ENCODE measurements around the gene KRTAP10-3. TPM values are rescaled to one million over a fixed set of nuclear protein-coding genes. Genes with fewer than 3 reads are reported as not detected.

Gene KRTAP10-3, protein sequence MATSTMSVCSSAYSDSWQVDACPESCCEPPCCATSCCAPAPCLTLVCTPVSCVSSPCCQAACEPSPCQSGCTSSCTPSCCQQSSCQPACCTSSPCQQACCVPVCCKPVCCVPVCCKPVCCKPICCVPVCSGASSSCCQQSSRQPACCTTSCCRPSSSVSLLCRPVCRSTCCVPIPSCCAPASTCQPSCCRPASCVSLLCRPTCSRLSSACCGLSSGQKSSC
- not detected for total RNA-seq

DNA sequence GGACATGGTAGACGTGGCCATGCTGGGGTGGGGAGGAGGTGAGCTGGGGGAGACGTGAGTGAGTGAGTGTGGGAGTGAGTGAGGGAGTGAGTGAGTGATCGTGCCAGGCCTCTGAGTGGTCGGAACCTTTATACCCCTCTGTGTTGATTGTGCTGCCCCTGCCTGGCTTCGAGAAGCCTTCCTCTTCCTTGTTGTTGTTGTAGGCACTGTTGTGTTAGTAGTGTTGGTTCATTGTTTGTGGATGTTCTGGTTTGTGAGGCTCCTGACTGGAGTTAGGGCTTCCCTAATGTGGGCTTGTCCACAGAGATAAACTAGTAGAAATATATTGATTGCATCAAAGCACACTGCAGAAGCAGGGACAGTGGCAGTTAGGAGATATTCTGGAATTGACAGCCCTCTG, at the start of gene KRTAP10-3:
TSS of gene KRTAP10-3 (minus strand) at position 101 of the 400 bp plus-strand sequence. CDS start at position 21, 80 bp downstream.
- no peak for ATAC-seq
- TF ChIP-seq, protein P1, sequence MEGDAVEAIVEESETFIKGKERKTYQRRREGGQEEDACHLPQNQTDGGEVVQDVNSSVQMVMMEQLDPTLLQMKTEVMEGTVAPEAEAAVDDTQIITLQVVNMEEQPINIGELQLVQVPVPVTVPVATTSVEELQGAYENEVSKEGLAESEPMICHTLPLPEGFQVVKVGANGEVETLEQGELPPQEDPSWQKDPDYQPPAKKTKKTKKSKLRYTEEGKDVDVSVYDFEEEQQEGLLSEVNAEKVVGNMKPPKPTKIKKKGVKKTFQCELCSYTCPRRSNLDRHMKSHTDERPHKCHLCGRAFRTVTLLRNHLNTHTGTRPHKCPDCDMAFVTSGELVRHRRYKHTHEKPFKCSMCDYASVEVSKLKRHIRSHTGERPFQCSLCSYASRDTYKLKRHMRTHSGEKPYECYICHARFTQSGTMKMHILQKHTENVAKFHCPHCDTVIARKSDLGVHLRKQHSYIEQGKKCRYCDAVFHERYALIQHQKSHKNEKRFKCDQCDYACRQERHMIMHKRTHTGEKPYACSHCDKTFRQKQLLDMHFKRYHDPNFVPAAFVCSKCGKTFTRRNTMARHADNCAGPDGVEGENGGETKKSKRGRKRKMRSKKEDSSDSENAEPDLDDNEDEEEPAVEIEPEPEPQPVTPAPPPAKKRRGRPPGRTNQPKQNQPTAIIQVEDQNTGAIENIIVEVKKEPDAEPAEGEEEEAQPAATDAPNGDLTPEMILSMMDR (IDR thresholded peaks at IDR 0.05) = no peak
- TF ChIP-seq POLR2A (IDR thresholded peaks at IDR 0.05) = no peak
- no peak for DNase-seq

DNA sequence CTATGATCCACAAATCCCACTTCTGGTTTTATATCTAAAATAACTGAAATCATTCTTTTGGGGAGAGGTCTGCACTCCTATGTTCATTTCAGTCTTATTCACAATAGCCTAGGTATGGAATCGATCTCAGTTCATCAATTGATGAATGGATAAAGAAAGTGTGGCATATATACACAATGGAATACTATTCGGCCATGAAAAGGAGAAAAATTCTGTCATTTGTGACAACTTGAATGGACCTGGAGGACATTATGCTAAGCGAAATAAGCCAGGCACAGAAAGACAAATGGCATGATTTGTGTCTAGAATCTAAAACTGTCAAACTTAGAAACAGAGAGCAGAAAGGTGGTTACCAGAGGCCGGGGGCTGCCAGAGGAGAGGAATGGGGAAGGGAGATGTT, 47.9 kb upstream of the KRTAP10-3 start:
- H3K36me3 ChIP-seq (replicated peaks in 1 of 2; ENCODE audit: insufficient read depth in 1 of 2, low read depth in 2 of 2) = no peaks in the 10 kb centered on the region
- H3K9me3 ChIP-seq = peaks cover 0 to 22% (median 0%) of the 10 kb centered on the region in 3 donors
- 57 to 62% methylated on average over 4 of the region's 4 CpGs for WGBS, 2 donors
- ATAC-seq (no peak), DNase-seq (no peak)
- H3K4me3 ChIP-seq = no peak overlapping the region
- TF ChIP-seq POLR2A (IDR thresholded peaks at IDR 0.05) = no peak
- TF ChIP-seq, protein P1 (IDR thresholded peaks at IDR 0.05) = no peak
- H3K4me1 ChIP-seq = no peaks in the 10 kb centered on the region
- intact Hi-C loops (cut with DNase I) = no loop called here
- H3K27me3 ChIP-seq = no peaks in the 10 kb centered on the region
- H3K27ac ChIP-seq = no peak overlapping the region

More for the DNA sequence above, at the start of gene KRTAP10-3:
- Histone ChIP-seq H3K27me3 (no peaks in the 10 kb centered on the region), H3K4me3 (no peak within 1 kb of the TSS), H3K36me3 (replicated peaks in 1 of 2; ENCODE audit: insufficient read depth in 1 of 2, low read depth in 2 of 2) (no peaks in the 10 kb centered on the region), H3K9me3 (no peaks in the 10 kb centered on the region), H3K4me1 (no peaks in the 10 kb centered on the region), H3K27ac (no peak within 1 kb of the TSS)
- intact Hi-C loops (cut with DNase I) = no loop called here
- WGBS, 2 donors = 50 to 53% methylated on average over 4 to 5 of the region's 5 CpGs

DNA sequence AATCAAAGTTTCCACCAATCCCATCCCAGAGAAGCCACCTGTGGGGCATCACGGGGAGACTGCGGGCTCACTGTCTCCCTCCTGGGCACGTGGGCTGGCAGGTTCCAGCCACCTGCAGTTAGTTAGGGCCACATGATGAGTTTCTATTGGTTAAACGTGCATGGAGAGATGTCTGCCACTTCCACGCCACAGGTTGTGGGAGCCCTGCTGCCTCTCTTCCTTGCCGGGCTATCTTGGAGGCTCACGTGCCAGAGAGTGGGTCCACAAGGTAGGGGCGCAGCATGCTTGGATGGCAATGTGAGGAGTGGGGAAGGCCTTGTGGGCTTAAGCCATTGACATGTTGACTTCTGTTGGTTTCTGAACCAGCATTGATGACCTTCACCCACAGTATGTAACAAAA, 45.3 kb upstream of the KRTAP10-3 start:
- Histone ChIP-seq H3K27me3 (no peaks in the 10 kb centered on the region), H3K4me1 (no peaks in the 10 kb centered on the region), H3K4me3 (no peak overlapping the region), H3K36me3 (replicated peaks in 1 of 2; ENCODE audit: insufficient read depth in 1 of 2, low read depth in 2 of 2) (no peaks in the 10 kb centered on the region), H3K9me3 (peaks cover 0 to 3% (median 0%) of the 10 kb centered on the region in 3 donors), H3K27ac (no peak overlapping the region)
- 74 to 77% methylated on average over 8 of the region's 8 CpGs for WGBS, 2 donors
- ATAC-seq = no peak
- no peak for DNase-seq
- TF ChIP-seq, protein P1 (IDR thresholded peaks at IDR 0.05) = no peak
- no peak for TF ChIP-seq POLR2A (IDR thresholded peaks at IDR 0.05)
- intact Hi-C loops (cut with DNase I) = no loop called here

DNA sequence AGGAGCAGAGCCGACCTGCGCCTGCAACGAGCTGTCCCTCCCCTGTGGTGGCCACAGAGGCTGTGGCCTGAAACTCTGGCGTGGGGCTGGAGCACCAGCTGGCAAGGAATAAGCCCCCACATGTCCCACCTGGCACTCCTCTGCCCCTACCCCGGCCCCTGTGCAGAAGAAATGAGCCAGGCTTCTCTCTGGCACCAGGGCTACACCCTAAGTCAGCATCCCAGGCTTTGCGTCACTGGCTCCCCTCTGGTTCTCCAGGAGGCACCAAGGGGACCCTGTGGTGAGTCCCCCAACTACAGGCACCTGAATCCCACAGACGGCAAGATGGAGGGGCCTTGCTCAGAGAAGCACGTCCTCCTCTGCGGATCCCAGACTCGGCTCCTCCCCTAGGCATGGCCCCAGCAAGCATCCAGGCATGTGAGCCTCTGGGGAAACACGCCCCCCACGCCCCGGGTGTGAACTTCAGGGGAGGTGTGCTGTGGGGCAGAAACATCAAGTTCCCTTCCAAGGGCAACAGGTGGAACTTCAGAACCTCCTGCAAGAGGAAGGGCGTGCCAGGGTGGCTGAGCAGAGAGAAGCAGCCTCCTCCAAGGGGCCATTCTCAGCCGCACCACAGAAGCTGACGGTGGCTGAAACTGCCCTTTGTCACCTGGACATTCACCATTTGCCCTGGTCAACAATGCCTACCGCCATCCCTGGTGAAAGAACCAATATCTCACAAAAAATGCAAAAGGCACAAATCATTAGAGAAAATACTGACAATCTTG, 44.7 kb upstream of the KRTAP10-3 start:
- H3K4me1 ChIP-seq = no peaks in the 10 kb centered on the region
- ATAC-seq (no peak), DNase-seq (no peak)
- intact Hi-C loops (cut with DNase I) = no loop called here
- TF ChIP-seq POLR2A (IDR thresholded peaks at IDR 0.05) = no peak
- TF ChIP-seq, protein P1 (IDR thresholded peaks at IDR 0.05) = no peak
- no peaks in the 10 kb centered on the region for H3K9me3 ChIP-seq
- no peak overlapping the region for H3K4me3 ChIP-seq
- no peaks in the 10 kb centered on the region for H3K36me3 ChIP-seq (replicated peaks in 1 of 2; ENCODE audit: insufficient read depth in 1 of 2, low read depth in 2 of 2)
- no peaks in the 10 kb centered on the region for H3K27me3 ChIP-seq
- 47 to 57% methylated on average over 6 to 17 of the region's 17 CpGs for WGBS, 2 donors
- no peak overlapping the region for H3K27ac ChIP-seq

All from body of pancreas (tissue), 4 donors.